NCI-H345 (cell line): ENCODE data around the gene CYB5B.

Experiments used
- DNase-seq: peaks from one replicate; lab custom pipeline; 2025; lab: John Stamatoyannopoulos, UW

CYB5B gene

DNA sequence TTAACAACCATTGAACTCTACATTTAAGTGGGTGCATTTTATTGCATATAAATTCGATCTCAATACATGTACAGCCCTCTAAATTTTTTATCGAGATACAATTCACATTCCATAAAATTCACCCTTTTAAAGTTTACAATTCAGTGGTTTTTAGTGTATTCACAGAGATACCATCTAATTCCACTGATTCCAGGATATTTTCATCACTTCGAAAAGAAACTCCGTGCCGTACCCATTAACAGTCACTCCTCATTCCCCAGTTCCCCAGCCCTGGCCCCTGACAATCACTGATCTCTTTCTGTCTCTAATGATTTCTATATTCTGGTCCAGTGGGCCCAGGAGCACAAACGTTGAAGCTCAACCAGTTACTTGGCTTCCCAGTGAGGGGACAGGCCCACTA, 61.4 kb downstream of the CYB5B start:
- no peak for DNase-seq

DNA sequence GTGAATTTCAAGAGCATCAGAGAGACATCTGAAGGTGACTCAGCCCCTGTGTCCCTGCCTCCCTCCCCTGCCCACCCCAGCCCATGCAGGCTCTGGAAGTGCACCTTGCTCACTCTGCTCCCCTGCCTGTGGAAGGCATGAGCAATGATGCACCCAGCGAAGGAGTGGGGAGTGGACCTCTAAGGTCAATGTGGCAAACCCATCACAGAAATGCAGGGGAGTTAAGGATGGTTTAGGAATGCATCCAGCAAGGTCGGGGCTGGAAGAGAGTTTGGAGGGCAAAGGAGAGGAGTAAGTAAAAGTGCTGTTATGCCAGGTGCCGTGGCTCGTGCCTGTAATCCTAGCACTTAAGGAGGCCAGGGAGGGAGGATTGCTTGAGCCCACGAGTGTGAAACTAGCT, 61.9 kb downstream of the CYB5B start:
- DNase-seq: no peak

DNA sequence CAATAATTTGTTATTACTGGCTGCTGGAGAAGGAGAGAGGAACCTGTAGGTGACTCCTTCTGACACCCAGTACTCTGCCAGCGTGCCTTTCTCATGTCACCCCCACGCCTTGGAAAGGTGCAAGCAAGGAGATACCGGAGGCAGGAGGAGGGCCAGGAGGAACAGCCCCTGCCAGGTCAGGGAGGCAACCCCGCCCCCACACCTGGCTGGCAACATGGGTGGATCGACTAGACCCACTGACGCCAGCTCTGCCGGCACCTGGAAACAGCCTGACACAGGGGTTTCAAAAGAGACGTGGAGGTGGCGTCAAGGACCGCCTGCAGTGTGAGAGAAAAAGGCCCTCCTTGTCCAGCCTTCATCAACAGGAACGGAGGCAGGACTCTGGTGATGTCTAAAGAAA, 62.3 kb downstream of the CYB5B start:
- no peak for DNase-seq

DNA sequence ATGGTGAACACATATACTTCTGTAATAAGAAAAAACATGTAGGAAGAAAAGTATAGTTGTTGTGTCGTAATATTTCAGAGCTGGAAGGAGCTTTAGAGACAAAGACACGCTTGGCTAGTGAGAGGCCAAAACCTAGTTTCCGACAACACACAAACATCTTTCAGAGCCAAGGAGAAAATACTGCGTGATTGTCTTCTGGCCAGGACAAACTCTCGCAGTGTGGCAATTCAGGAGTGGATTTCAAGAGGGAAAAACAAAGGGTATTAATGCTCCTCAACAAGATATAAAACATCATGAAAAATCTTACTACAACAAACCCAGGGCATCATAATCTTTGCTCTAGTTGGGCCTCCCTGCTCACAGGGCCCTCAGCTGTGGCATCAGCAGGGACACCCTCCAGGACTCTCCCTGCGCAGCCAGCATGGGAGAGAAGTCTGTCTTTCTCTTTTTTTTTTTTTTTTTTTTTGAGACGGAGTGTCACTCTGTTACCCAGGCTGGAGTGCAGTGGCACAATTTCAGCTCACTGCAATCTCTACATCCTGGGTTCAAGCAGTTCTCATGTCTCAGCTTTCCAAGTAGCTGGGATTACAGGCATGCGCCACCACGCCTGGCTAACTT, 66.4 kb downstream of the CYB5B start:
- no peak for DNase-seq

DNA sequence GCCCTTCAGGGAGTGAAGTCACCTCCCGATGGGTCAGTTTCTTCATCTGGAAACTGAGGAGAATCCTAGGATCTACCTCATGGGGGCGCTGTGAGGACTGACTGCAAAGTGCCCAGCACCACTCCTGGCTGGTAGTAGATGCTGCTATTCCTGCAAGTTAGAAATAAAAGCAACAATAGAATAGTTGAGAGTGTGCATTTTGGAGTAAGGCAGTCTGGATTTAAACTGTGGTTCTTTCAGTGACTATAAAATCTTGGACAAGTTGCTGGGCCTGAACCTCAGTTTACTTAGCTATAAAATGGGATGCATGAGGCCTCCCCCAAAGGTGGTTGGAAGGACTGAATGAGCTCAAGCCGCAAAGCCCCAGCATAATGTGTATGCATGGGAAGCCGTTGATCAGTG, 70.6 kb downstream of the CYB5B start:
- no peak for DNase-seq

DNA sequence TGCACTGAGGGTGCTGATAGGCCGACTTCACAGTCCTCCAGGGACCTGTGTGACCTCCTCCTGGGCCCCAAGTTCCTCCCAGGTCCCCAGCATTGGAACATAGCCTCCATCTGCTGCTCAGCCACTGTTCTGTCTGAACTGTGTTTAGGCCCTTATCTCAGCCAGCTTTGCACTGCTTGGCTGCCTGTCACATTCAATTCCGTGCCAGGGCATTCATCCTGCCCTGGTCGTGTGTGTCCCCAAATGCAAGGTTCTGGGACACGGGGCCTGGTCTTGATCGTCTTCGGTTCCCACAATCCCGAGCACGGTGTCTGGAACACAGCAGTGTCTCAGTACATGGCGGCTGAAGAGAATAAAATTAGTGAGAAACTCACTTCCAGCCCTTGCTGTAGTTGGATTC, 71.4 kb downstream of the CYB5B start:
- no peak for DNase-seq

DNA sequence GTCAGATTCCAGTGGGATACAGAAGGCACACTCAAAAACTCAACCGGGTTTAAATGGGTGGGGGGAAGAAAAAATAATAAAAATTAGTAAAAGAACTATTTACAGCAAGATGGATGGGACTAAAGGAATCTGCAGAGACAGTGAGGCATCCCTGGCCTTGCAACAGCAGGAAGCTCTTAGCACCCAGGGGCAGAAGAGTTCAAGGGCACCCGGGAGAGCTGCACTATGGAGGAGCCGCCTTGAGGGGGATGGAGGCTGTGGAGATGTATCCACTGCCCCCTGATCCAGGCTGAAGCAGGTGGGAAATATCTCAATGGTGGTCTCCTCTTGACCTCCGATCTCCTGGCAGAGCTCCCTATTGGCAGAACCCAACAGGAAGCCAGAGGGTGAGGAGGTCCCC, 72.0 kb downstream of the CYB5B start:
- no peak for DNase-seq

DNA sequence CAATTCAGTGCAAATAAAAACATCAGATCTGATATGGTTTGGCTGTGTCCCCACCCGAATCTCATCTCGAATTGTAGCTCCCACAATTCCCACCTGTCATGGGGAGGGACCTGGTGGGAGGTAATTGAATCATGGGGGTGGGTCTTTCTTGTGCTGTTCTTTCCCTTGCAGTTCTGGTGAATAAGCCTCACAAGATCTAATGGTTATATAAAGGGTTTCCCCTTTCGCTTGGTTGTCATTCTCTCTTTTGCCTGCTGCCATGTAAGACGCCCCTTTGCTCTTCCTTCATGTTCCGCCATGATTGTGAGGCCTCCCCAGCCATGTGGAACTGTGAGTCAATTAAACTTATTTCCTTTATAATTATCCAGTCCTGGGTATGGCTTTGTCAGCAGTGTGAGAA, 72.5 kb downstream of the CYB5B start:
- no peak for DNase-seq

DNA sequence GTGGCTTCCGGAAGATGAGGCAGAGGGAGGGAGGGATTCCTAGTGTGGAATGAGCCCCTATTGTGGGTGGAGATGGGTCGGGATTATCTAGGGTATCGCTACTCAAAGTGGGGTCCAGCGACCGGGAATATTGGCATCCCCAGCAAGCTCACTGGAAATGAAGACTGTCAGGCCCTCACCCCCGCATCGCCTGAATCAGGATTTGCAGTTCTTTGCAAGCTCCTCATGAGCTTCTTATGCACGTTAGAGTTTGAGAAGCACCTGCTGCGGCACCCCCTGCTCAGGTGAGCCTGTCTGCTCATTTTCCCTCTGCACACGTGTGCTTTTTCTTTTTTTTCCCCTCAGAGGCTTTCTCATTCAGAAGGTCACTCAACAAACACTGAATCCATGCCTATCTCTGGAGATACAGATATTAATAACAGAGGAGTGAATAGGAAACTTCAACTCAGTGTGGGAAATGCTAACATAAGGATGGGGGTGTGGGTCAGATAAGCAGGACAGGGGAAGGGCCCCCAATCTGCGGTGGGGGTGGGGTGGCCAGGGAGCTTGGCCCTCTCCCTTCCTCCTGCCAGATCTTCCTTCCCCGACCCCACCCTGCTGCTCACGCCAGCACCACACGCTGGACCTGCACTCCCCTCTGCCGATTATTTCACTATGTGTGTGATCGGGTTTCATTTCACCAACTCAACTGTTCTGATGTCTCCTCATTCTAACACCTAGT, 73.6 kb downstream of the CYB5B start:
- no peak for DNase-seq

DNA sequence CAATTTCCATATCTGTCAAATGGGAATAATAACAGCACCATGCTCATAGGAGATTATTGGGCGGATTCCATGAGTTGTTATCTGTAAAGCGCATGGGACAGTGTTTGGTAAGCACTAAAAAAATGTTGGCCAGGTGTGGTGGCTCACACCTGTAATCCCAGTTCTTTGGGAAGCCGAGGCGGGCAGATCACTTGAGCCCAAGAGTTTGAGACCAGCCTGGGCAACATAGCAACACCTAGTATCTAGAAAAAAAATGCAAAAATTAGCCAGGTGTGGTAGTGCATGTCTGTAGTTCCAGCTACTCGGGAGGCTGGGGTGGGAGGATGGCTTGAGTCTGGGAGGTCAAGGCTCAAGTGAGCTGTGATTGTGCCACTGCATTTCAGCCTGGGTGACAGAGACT, 74.5 kb downstream of the CYB5B start:
- no peak for DNase-seq

DNA sequence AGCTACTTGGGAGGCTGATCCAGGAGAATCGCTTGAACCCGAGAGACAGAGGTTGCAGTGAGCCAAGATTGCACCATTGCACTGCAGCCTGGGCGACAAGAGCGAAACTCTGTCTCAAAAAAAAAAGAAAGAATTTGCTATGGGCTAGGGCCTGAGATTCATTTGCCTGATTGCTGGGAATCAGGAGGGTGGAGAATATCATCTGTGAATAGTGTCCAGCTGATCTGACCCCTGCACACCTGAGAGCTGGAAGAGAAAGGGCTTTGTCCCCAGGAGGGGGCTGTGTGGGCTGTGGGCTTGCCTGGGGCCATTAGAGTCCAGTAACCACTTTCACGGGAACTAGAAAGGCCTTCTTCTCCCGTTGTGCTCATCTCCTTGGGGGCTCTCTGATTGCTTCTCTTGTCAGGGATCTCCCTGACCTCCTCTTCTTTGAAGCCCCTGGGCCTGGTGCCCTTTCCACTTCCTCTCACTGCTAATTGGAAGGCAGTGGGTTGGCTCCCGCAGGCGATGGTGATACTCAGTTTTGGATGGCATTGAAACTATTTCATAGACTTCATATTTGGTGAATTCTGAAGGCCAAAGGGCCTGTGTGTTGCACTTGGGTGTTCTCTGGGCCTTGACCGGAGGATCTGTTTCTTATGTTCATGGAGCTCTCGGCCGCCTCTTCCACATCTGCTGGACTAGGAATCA, 75.3 kb downstream of the CYB5B start:
- DNase-seq: no peak

DNA sequence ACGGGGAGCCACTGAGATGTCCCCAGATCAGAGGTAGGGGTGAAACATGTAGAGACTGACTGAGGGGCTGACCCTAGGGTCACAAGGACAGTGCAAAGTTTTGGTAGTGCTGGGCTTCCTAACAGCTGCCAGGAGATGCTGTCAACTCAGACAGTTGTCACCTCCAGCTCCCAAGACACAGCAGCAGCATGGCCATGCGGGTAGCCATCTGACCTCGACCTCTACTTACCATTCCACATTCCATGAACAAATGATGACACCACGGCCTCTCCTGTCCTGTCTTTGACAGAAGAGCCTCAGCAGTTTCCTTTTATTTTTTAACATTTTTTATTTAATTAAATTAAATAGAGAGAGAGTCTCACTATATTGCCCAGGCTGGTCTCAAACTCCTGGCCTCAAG, 76.1 kb downstream of the CYB5B start:
- DNase-seq: no peak

DNA sequence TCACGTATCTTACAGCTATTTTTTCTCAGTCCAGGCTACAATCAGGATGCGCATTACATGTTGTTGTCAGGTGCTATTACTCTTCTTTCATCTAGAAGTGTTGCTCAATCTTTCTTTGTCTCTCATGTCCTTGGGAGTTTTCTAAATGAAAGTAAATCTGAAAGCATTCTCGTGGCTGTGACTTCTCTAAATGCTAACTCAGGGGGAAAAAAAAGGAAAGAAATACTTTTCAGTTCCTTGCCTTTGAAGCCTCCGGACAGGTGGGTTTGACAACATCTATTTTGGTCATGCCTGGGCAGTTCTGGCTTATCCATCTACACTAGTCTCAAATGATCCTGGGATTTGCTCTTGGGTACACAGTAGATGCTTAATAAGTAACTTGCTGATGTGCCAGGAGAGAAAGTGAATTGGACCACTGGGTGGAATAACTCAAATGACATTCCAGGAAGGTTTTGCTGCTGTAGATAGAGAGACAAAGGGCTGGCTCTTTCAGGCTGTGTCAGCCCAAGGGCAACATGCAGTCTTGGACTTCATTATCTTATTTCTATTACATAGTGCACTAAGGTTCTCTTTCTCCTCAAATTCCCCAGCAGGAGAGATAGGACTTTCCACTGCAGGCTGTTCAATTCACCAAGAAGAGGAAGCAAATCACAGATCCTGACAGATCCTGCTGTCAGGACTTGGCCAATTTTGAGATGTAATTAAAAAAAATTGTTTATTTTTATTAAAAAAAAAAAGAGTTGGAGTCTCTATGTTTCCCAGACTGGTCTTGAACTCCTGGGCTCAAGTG, 77.7 kb downstream of the CYB5B start:
- DNase-seq: no peak

DNA sequence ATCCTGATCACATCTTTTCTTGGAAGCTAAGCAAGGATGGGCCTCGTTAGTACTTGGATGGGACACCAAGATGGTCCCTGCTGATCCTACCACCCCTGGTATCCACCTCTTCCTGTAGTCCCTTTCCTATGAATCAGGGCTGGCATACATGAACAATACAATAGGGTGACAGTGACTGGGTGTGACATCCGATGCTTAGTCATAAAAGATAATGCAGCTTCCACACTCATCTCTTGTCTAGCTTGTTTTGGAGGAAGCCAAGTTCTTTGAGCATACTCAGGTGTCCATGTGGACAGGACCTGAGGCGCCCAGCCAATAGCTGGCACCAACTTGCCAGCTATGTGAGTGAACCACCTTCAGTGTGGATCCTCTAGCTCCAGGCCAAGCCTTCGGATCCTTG, 78.8 kb downstream of the CYB5B start:
- DNase-seq: no peak

DNA sequence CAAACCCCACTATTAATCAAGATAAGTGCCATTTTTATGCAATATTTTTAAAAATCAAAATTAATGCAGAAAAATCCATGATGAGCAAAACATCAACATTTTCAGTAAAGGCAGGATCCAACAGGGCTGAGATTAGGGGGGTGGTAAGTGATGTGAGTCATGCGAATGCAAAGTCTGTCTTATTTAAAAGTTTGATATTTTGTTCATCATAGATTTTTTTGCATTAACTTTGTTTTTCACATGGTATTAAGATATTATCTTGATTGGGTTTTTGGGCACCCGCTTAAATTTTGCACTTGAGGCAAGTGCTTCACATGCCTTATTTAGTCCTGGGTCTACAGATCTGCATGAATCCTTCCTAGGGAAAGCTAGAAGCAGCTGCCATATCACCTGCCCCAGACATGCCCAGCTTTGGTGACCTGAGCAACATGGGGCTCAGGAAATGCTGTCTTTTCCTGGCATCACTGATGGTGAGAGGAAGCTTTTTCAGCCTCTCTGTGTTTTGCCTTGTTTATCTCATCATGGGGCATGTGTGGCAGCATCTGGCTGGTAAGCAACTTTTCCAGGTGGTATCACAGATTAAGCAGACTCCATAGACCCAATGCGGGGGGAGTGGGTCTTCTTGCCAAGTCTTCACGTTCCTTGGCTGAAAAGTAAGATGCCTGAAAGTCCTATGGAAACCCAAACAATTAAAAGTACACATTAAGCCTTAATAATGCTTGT, 83.8 kb downstream of the CYB5B start:
- no peak for DNase-seq

DNA sequence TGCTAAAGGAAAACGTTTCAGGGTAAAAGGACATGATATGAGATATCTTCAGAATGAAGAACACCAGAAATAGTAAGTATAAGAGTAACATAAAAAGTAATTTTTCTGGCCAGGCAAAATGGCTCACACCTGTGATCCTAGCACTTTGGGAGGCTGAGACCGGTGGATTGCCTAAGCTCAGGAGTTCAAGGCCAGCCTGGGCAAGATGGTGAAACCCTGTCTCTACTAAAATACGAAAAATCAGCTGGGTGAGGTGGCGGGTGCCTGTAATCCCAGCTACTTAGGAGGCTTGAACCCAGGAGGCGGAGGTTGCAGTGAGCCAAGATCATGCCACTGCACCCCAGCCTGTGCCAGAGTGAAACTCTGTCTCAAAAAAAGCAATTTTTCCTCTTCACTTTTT, 84.7 kb downstream of the CYB5B start:
- DNase-seq: no peak

DNA sequence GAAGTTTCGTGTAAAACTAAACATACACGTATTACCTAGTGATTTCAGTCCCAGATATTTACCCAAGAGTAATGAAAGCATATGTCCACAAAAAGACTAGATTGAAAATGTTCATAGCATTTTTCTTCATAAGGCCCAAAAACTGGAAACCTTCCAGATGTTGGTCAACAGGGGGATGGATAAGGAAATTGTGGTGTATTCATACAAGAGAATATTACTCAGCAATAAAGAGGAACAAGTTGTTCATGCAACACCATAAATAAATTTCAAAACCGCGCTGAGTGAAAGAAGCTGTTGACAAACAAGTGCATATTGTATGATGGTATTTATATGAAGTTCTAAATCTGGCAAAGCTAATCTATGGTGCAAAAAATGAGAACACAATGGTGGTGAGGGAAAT, 87.2 kb downstream of the CYB5B start:
- DNase-seq: no peak

DNA sequence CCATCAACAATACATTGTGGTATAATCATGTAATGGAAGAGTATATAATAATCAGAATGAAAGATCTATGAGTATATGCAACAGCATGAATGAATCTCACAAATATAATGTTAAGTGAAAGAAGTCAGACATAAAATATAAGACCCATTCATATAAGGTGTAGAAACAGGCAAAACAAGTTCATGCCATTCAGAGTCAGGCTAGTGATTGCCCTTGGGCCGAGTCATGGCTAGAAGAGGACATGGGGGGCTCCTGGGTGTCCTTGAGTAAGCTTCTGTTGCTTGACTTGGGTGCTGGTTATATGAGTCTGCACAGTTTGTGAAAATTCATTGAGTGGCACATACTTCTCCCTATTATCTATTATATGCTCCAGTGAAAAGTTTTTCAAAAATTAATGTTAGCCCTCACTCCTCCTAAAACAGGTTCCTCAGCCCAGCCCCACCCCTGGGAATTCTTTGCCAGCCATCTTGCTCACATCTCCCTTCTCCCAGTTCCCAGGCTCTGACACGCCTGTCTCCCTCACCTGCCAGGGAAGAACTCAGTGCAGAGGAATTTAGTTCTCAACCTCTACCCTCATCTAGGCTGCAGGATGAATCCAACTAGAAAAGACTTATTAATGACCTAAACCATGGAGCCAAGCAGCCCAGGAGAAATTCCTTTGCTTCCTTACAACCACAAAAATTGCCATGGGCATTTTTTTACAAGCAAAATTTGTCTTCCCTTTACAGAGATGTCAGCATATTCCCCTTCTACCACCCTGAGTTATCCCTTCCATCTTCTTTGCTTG, 89.0 kb downstream of the CYB5B start:
- no peak for DNase-seq

DNA sequence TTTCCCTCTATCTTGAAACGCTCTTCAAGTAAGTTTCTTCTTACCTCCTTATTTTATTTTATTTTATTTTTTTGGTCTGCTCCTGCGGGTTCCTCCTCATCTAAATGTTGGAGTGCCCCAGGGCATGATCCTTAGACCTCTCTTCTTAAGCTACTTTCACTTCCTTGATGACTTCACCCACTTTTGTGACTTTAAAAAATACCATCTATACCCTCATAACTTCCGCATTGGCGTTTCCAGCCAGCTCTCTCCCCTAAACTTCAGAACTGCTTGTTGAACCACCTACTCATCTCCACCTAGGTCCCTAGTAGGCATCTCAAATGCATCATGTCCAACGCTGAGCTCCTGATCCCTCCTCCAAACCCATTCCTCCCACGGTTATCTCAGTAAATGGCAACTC, 89.9 kb downstream of the CYB5B start:
- DNase-seq: no peak
